Activated naive CD8-positive, alpha-beta T cell treated with anti-CD3 and anti-CD28 coated beads for 36 hours (primary cell): ENCODE data around the gene CFAP100. TPM values are rescaled to one million over a fixed set of nuclear protein-coding genes. Genes with fewer than 3 reads are reported as not detected.

ENCODE experiments used
- DNase-seq: peaks from one replicate; pipeline ENCODE4 v3.0.0; 2021
- H3K27ac Mint-ChIP-seq: one replicate; pipeline ENCODE4 v1.8.0; 2022; ENCODE audit warnings: mild to moderate bottlenecking, moderate library complexity, mixed read lengths
- H3K27me3 Mint-ChIP-seq: one replicate; pipeline ENCODE4 v1.8.0; 2022; ENCODE audit warnings: mild to moderate bottlenecking, mixed read lengths
- H3K36me3 Mint-ChIP-seq: one replicate; pipeline ENCODE4 v1.8.0; 2021; ENCODE audit warnings: mild to moderate bottlenecking, mixed read lengths
- H3K4me1 Mint-ChIP-seq: one replicate; pipeline ENCODE4 v1.8.0; 2021; ENCODE audit warnings: mixed read lengths
- H3K4me3 Mint-ChIP-seq: one replicate; pipeline ENCODE4 v1.8.0; 2022; ENCODE audit warnings: mild to moderate bottlenecking, moderate library complexity, mixed read lengths
- H3K9me3 Mint-ChIP-seq: one replicate; pipeline ENCODE4 v1.8.0; 2022; ENCODE audit warnings: mixed read lengths
- total RNA-seq, 2 experiments: library from RNA; stranded (reverse); gene quantifications; one replicate each; pipeline ENCODE4 v1.2.3, GENCODE V29; 2021

Gene CFAP100
- total RNA-seq, 2 experiments from 2014 or later, result not detected

GRCh38 chr3:126399351-126399735, 4.6 kb downstream of the CFAP100 start:
- Mint-ChIP-seq H3K9me3 (no peaks in the 10 kb centered on the region), H3K36me3 (no peaks in the 10 kb centered on the region), H3K4me3 (no peak overlapping the region), H3K27me3 (peaks cover 13% of the 10 kb centered on the region), H3K4me1 (no peaks in the 10 kb centered on the region), H3K27ac (no peak overlapping the region)
- DNase-seq, result no peak

DNA sequence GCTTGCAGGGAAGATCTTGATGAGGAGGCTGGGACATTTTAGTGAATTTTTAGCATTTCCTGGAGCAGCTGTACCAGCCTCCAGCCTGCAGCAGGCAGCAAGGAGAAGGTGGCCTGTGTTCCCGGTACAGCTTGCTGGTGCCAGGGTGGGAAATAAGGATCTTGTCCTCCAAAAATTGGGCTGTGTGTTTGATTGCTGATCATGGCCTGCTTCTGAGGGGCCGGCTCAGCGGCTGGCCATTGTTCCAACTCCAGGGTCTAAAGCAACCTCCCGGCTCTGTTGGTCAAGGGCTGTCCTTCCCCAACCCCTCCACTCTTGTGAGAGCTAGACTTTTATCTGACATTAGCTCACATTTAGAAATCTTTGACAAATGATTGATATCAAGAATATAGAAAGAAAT, 5.0 kb downstream of the CFAP100 start:
- Mint-ChIP-seq H3K36me3 (no peaks in the 10 kb centered on the region), H3K4me3 (no peak overlapping the region), H3K4me1 (no peaks in the 10 kb centered on the region), H3K27ac (no peak overlapping the region), H3K9me3 (no peaks in the 10 kb centered on the region), H3K27me3 (peaks cover 11% of the 10 kb centered on the region)
- DNase-seq, result no peak

GRCh38 chr3:126401611-126402160, 7.0 kb downstream of the CFAP100 start:
- H3K27ac Mint-ChIP-seq, result no peak overlapping the region
- DNase-seq, result no peak
- no peaks in the 10 kb centered on the region for H3K36me3 Mint-ChIP-seq
- no peaks in the 10 kb centered on the region for H3K4me1 Mint-ChIP-seq
- no peaks in the 10 kb centered on the region for H3K9me3 Mint-ChIP-seq
- peaks cover 11% of the 10 kb centered on the region for H3K27me3 Mint-ChIP-seq
- H3K4me3 Mint-ChIP-seq, result no peak overlapping the region

- DNase-seq, result no peak
- H3K9me3 Mint-ChIP-seq, result no peaks in the 10 kb centered on the region
- H3K36me3 Mint-ChIP-seq, result no peaks in the 10 kb centered on the region
- no peaks in the 10 kb centered on the region for H3K4me1 Mint-ChIP-seq
- no peak overlapping the region for H3K4me3 Mint-ChIP-seq
- no peak overlapping the region for H3K27ac Mint-ChIP-seq
- peaks cover 11% of the 10 kb centered on the region for H3K27me3 Mint-ChIP-seq
Measured at GRCh38 chr3:126402178-126402577, 7.5 kb downstream of the CFAP100 start.

GRCh38 chr3:126402666-126403302, 8.1 kb downstream of the CFAP100 start:
- H3K4me1 Mint-ChIP-seq, result no peaks in the 10 kb centered on the region
- peaks cover 11% of the 10 kb centered on the region for H3K27me3 Mint-ChIP-seq
- no peak for DNase-seq
- H3K9me3 Mint-ChIP-seq, result no peaks in the 10 kb centered on the region
- H3K36me3 Mint-ChIP-seq, result no peaks in the 10 kb centered on the region
- no peak overlapping the region for H3K4me3 Mint-ChIP-seq
- no peak overlapping the region for H3K27ac Mint-ChIP-seq

- Mint-ChIP-seq H3K27me3 (peaks cover 36% of the 10 kb centered on the region), H3K36me3 (no peaks in the 10 kb centered on the region), H3K9me3 (no peaks in the 10 kb centered on the region), H3K27ac (no peak overlapping the region), H3K4me1 (no peaks in the 10 kb centered on the region), H3K4me3 (no peak overlapping the region)
- DNase-seq, result no peak
Measured at GRCh38 chr3:126406389-126407296, 11.9 kb downstream of the CFAP100 start.

DNA sequence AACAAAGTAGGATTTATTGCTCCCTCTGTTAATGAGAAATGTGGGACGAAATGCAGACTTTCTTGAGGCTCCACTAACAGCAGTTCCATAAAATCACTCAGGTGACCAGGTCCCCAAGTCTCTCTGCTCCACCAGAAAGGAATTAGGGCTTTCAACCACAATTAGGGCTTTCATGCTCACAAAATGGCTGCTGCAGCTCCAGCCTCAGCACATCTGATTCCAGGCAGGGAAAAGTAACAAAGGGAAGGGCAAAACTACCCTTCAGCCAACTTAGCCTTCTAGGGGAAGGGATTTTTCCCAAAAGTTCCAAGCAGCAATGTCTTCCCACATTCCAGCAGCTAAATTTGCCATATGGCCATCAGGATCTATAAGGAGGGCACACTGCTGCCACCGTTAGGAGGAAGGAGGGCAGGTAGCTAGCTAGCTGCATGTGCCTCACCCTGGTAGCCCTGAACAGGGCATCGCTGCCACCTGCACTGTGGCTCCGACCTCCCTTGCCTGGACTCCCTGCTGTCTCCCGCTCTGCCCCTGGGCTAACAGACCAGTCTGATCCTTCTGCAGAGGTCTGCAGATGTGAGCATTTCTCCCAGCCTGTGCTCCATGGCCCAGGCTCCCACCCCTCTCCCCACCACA, 12.8 kb downstream of the CFAP100 start:
- Mint-ChIP-seq H3K27me3 (peaks cover 39% of the 10 kb centered on the region), H3K4me1 (no peaks in the 10 kb centered on the region), H3K4me3 (no peak overlapping the region), H3K27ac (no peak overlapping the region), H3K9me3 (no peaks in the 10 kb centered on the region), H3K36me3 (no peaks in the 10 kb centered on the region)
- no peak for DNase-seq

GRCh38 chr3:126408099-126408498, 13.4 kb downstream of the CFAP100 start:
- Mint-ChIP-seq H3K4me3 (no peak overlapping the region), H3K9me3 (no peaks in the 10 kb centered on the region), H3K27me3 (peaks cover 44% of the 10 kb centered on the region), H3K27ac (no peak overlapping the region), H3K4me1 (no peaks in the 10 kb centered on the region), H3K36me3 (no peaks in the 10 kb centered on the region)
- no peak for DNase-seq

DNA sequence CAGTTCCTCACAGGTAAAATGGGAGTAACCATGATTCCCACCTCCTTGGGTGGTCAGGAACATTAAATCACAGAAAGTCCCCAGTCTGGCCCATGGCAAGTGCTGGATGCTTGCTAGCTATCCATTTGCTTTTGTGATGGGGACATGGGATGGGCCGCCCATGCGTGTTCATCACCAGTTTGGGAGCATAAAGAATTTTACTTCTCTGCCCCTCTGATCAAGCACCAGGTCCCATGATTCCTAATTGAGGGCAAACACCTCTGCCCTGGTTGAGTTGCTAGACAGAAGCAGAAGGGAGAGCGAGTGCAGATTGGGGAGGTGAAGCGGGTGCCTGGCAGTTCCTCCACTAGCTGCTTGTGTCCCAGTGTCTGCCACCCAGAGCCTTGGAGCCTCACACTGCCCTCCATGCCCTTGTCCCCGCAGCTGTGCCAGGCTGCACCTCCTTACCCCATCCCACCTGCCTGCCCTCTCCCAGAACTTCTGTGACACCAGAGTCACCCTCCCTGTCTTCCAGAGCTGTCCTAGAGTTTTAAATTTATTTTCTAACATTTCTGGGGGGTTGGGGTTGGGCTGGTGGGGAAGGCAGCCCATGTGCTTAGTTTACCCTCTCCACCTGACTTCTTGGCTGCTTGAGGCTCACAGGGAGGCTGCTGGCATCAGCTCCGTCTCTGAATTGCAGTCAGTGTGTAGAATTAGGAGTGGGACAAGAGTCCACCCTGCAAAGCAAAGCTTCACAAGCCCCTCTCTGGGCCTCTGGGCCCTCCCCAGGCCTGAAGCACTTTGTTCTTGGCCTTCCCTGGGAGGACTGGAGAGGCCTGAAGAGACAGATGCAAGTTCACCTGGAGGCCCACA, 18.4 kb downstream of the CFAP100 start:
- DNase-seq, result no peak
- H3K9me3 Mint-ChIP-seq, result no peaks in the 10 kb centered on the region
- H3K4me1 Mint-ChIP-seq, result no peaks in the 10 kb centered on the region

DNA sequence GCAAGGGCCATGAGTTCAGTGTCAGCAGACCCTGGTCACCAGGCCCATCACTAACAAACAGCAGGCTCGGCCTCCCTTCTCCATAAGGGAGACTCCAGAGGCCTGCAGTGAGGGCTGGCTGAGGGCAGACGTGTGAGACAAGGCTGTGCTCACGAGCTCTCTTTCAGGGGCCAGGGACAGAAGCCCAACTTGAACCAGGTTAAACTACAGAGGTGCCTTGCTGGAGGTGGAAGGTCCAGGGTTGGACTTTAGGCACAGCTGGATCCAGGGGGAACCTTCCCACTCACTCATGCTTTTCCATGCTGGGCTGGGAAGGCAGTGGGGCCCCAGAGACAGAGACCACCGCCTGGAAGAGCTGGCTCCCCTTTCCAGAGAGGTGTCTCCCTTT, 19.0 kb downstream of the CFAP100 start:
- H3K36me3 Mint-ChIP-seq, result no peaks in the 10 kb centered on the region
- no peaks in the 10 kb centered on the region for H3K9me3 Mint-ChIP-seq
- H3K27me3 Mint-ChIP-seq, result peaks cover 59% of the 10 kb centered on the region
- no peak for DNase-seq
- no peak overlapping the region for H3K27ac Mint-ChIP-seq
- H3K4me1 Mint-ChIP-seq, result no peaks in the 10 kb centered on the region
- no peak overlapping the region for H3K4me3 Mint-ChIP-seq

More for the DNA sequence above, 18.4 kb downstream of the CFAP100 start:
- Mint-ChIP-seq H3K36me3 (no peaks in the 10 kb centered on the region), H3K4me3 (no peak overlapping the region), H3K27ac (no peak overlapping the region), H3K27me3 (peaks cover 65% of the 10 kb centered on the region)

DNA sequence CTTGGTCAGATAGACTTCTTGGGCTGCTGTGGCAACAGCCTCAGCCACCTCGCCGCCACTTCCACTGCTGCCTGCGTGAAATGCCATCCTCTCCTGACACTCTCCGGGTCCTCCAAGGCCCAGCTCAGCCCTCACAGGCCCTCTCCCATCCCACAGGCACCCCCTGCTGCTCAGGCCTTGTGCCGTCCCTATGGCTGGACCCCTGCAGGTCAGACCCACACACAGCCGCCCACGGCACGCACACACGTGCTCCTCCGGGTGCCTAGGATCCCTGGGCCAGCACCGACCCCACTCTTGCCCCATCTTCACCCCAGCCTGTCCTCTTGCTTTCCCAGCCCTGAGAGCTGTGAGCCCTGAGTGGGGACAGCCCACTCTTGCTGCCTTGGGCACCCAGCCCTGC, 19.7 kb downstream of the CFAP100 start:
- Mint-ChIP-seq H3K4me1 (no peaks in the 10 kb centered on the region), H3K27me3 (peaks cover 54% of the 10 kb centered on the region), H3K36me3 (no peaks in the 10 kb centered on the region), H3K27ac (no peak overlapping the region), H3K4me3 (no peak overlapping the region), H3K9me3 (no peaks in the 10 kb centered on the region)
- no peak for DNase-seq

- no peak for DNase-seq
- Mint-ChIP-seq H3K27ac (no peak overlapping the region), H3K4me3 (no peak overlapping the region), H3K27me3 (peaks cover 54% of the 10 kb centered on the region), H3K4me1 (no peaks in the 10 kb centered on the region), H3K9me3 (no peaks in the 10 kb centered on the region), H3K36me3 (no peaks in the 10 kb centered on the region)
Measured at GRCh38 chr3:126414961-126415660, 20.4 kb downstream of the CFAP100 start.

DNA sequence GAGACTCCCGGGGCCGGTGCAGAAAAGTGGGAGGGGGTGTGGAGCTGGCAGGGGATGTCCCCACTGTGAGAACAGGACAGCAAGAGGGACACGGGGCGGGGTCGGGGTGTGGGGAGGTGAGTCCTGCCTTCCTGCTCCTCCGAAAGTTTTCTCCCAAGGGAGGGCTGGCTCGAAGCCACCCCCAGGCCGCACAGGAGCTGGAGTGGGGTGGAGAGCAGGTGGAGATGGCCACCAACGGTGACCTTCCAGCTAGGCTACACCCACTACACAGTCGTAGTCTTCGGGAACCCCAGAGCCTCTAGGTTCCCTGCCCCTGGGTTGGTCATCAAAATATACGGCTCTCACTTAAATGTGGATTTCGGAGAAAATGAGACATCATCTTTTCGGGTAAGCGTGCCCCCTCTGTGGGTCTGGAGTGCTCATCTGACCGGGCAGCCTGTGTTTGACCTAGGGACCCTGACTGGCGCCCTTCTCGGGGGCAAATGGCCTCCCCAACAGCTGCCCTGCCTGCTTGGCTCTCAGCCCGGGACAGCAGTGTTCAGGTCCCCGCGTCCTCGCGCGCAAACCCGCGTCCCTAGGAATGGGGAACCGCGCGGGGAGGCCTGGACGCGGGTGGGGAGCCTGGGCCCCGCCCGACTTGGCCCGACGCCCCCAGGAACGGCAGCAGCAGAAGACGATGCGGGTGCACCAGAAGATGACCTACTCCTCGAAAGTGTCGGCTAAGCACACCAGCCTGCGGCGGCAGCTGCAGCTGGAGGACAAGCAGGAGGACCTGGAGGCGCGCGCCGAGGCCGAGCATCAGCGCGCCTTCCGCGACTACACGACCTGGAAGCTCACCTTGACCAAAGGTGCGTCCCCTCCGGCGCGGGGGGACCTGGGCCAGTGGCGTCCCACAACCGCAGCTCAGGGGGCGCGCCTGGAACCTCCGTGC, 21.2 kb downstream of the CFAP100 start:
- Mint-ChIP-seq H3K4me1 (no peaks in the 10 kb centered on the region), H3K27ac (no peak overlapping the region), H3K4me3 (no peak overlapping the region), H3K9me3 (no peaks in the 10 kb centered on the region), H3K27me3 (peaks cover 48% of the 10 kb centered on the region), H3K36me3 (no peaks in the 10 kb centered on the region)
- DNase-seq, result no peak
